Panc1 (cell line): ENCODE results near the gene MS4A7. TPM values are rescaled to one million over a fixed set of nuclear protein-coding genes. Genes with fewer than 3 reads are reported as not detected.

ENCODE experiments used
- ATAC-seq: fragments of 200-7000 bp; cut with Tn5 transposase; 2 replicates; pipeline ENCODE4 v1.9.1; 2020; ENCODE audit warnings: mild to moderate bottlenecking, moderate library complexity
- Bru-seq: library from RNA; stranded (reverse); fragments of 400-500 nt; gene quantifications from one replicate; lab custom pipeline; 2021; lab: Mats Ljungman, UMichigan
- BruChase-seq, 2 experiments: library from RNA; stranded (reverse); fragments of 400-500 nt; gene quantifications; one replicate each; lab custom pipeline; 2021; lab: Mats Ljungman, UMichigan
- BruUV-seq: library from RNA; stranded (reverse); fragments of 400-500 nt; replicated peaks from 2 replicates; lab custom pipeline; 2021; lab: Mats Ljungman, UMichigan
- CTCF ChIA-PET: fragments of 300-600 bp; sonication (Branson Sonifier 250); formaldehyde crosslinking; loops from one replicate; lab custom pipeline; 2022; ENCODE audit warnings: antibody characterized with exemption; lab: Charles Lee
- POLR2A ChIA-PET: fragments of 300-600 bp; sonication (Branson Sonifier 250); formaldehyde crosslinking; loops from one replicate; lab custom pipeline; 2022; ENCODE audit warnings: antibody characterized with exemption; lab: Charles Lee
- DNase-seq: peaks from one replicate; pipeline ENCODE4 v3.0.0-alpha.2; 2010; ENCODE audit warnings: low read depth, low spot score
- H3K27ac ChIP-seq: 2 replicates; pipeline ENCODE4 v1.5.1; 2011; ENCODE audit warnings: mild to moderate bottlenecking, low read length, inconsistent platforms
- H3K27me3 ChIP-seq: fragments of 200-500 bp; sonication (Bioruptor generic); 2 replicates; pipeline ENCODE4 v1.6.0; 2014; ENCODE audit warnings: low read length, inconsistent platforms; ENCODE audit not compliant: control insufficient read depth, insufficient read depth
- H3K36me3 ChIP-seq: fragments of 200-500 bp; sonication (Bioruptor generic); 2 replicates; pipeline ENCODE4 v1.5.1; 2014; ENCODE audit warnings: inconsistent platforms, mild to moderate bottlenecking, low read length, moderate library complexity; ENCODE audit not compliant: control insufficient read depth, insufficient read depth
- H3K4me1 ChIP-seq: 2 replicates; pipeline ENCODE4 v1.5.1; 2011; ENCODE audit warnings: inconsistent platforms, mild to moderate bottlenecking, low read length, moderate library complexity; ENCODE audit not compliant: control insufficient read depth, insufficient read depth
- H3K4me3 ChIP-seq, 2 experiments: 2 replicates each; pipeline ENCODE4 v1.5.1; 2011 to 2012; ENCODE audit warnings: low read depth in 2 of 2, low read length in 2 of 2, mild to moderate bottlenecking in 2 of 2, inconsistent platforms in 1 of 2, moderate library complexity in 1 of 2
- H3K9me3 ChIP-seq: fragments of 200-500 bp; sonication (Bioruptor generic); 2 replicates; pipeline ENCODE4 v1.5.1; 2014; ENCODE audit warnings: low read depth, mild to moderate bottlenecking, inconsistent platforms, low read length, moderate library complexity; ENCODE audit not compliant: control insufficient read depth, insufficient read depth
- POLR2AphosphoS5 ChIP-seq: IDR thresholded peaks from 2 replicates; pipeline ENCODE4 v1.6.1; 2012; ENCODE audit warnings: mild to moderate bottlenecking, low read depth, low read length, moderate library complexity
- SIN3A ChIP-seq: IDR thresholded peaks from 2 replicates; pipeline ENCODE4 v1.6.1; 2012; ENCODE audit warnings: low read depth, mild to moderate bottlenecking, low read length, moderate library complexity, borderline replicate concordance; ENCODE audit not compliant: insufficient read depth
- TCF7L2 ChIP-seq: IDR thresholded peaks from 2 replicates; pipeline ENCODE4 v1.6.1; 2011; ENCODE audit warnings: mild to moderate bottlenecking, low read depth, low read length, inconsistent platforms
- in situ Hi-C: cut with HindIII; loops from 2 replicates; pipeline ENCODE4 v1.10.0; 2016; ENCODE audit warnings: low sequenced_read_pairs, low pct_unique_long_range_greater_than_20kb
- intact Hi-C: fragments of 100-400 bp; cut with micrococcal nuclease; formaldehyde crosslinking; loops from one replicate; pipeline ENCODE4 v1.10.0; 2022; ENCODE audit not compliant: unreplicated experiment
- long read RNA-seq: library from polyadenylated mRNA; unstranded; transcript quantifications from one replicate; pipeline ENCODE4 v2.0.0, GENCODE V29; 2021; ENCODE audit not compliant: unreplicated experiment
- polyA plus RNA-seq: library from polyadenylated mRNA; unstranded; fragments of >200 nt; gene quantifications from one replicate; pipeline ENCODE4 v1.2.1, GENCODE V29; 2012; ENCODE audit warnings: missing spikeins; ENCODE audit not compliant: insufficient read length
- total RNA-seq: library from RNA; stranded (reverse); gene quantifications from one replicate; pipeline ENCODE4 v1.2.1, GENCODE V29; 2021; ENCODE audit not compliant: unreplicated experiment
- TF ChIP-seq, protein P1 (sequence below): fragments of 450-650 bp; IDR thresholded peaks from 2 replicates; pipeline ENCODE4 v1.5.1; 2017; ENCODE audit warnings: mild to moderate bottlenecking
- TF ChIP-seq, protein P2 (sequence below), 2 experiments: IDR thresholded peaks; 2 replicates each; pipeline ENCODE4 v1.6.1; 2011 to 2012; ENCODE audit warnings: low read depth in 2 of 2, control low read depth in 1 of 2, low read length in 1 of 2, mild to moderate bottlenecking in 1 of 2, moderate library complexity in 1 of 2; ENCODE audit not compliant: insufficient read depth in 1 of 2

The MS4A7 gene
- total RNA-seq = 0.23 TPM
- polyA plus RNA-seq = not detected
- percentile 6 among the genes with signal in this experiment for Bru-seq, nascent RNA
- percentile 19 among the genes with signal in this experiment for BruChase-seq, experiment 1, labeled RNA remaining after a 2-hour chase
- BruChase-seq, experiment 2, labeled RNA remaining after a 6-hour chase = percentile 24 among the genes with signal in this experiment
- long read RNA-seq = 0 reads

GRCh38 chr11:60378354-60378753, at the start of gene MS4A7:
TSS of gene MS4A7 (plus strand) at chr11:60378532. CDS start at chr11:60383142, 4,610 bp downstream.
- in situ Hi-C loops (no loop called here), intact Hi-C loops (no loop called here)
- ChIA-PET CTCF (no interaction called here), POLR2A (no interaction called here)
- no peak within 1 kb of the TSS for H3K4me3 ChIP-seq
- ATAC-seq = no peak
- no peaks in the 10 kb centered on the region for H3K4me1 ChIP-seq
- peak within 1 kb of the TSS; percentile 29; the same call in 1 of the 2 replicates for H3K27ac ChIP-seq
- no peaks in the 10 kb centered on the region for H3K36me3 ChIP-seq
- H3K9me3 ChIP-seq = no peaks in the 10 kb centered on the region
- DNase-seq = no peak
- BruUV-seq = no TSS peak
- no peak for TF ChIP-seq TCF7L2
- TF ChIP-seq, protein P1, sequence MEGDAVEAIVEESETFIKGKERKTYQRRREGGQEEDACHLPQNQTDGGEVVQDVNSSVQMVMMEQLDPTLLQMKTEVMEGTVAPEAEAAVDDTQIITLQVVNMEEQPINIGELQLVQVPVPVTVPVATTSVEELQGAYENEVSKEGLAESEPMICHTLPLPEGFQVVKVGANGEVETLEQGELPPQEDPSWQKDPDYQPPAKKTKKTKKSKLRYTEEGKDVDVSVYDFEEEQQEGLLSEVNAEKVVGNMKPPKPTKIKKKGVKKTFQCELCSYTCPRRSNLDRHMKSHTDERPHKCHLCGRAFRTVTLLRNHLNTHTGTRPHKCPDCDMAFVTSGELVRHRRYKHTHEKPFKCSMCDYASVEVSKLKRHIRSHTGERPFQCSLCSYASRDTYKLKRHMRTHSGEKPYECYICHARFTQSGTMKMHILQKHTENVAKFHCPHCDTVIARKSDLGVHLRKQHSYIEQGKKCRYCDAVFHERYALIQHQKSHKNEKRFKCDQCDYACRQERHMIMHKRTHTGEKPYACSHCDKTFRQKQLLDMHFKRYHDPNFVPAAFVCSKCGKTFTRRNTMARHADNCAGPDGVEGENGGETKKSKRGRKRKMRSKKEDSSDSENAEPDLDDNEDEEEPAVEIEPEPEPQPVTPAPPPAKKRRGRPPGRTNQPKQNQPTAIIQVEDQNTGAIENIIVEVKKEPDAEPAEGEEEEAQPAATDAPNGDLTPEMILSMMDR = no peak
- TF ChIP-seq, protein P2, sequence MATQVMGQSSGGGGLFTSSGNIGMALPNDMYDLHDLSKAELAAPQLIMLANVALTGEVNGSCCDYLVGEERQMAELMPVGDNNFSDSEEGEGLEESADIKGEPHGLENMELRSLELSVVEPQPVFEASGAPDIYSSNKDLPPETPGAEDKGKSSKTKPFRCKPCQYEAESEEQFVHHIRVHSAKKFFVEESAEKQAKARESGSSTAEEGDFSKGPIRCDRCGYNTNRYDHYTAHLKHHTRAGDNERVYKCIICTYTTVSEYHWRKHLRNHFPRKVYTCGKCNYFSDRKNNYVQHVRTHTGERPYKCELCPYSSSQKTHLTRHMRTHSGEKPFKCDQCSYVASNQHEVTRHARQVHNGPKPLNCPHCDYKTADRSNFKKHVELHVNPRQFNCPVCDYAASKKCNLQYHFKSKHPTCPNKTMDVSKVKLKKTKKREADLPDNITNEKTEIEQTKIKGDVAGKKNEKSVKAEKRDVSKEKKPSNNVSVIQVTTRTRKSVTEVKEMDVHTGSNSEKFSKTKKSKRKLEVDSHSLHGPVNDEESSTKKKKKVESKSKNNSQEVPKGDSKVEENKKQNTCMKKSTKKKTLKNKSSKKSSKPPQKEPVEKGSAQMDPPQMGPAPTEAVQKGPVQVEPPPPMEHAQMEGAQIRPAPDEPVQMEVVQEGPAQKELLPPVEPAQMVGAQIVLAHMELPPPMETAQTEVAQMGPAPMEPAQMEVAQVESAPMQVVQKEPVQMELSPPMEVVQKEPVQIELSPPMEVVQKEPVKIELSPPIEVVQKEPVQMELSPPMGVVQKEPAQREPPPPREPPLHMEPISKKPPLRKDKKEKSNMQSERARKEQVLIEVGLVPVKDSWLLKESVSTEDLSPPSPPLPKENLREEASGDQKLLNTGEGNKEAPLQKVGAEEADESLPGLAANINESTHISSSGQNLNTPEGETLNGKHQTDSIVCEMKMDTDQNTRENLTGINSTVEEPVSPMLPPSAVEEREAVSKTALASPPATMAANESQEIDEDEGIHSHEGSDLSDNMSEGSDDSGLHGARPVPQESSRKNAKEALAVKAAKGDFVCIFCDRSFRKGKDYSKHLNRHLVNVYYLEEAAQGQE (IDR thresholded peaks at IDR 0.05; ENCODE audit: insufficient read depth in 1 of 2, low read depth in 2 of 2, low read length in 1 of 2) = no peak
- no peak for TF ChIP-seq SIN3A
- no peak for TF ChIP-seq POLR2AphosphoS5
- no peaks in the 10 kb centered on the region for H3K27me3 ChIP-seq

- Histone ChIP-seq H3K9me3 (no peaks in the 10 kb centered on the region), H3K27ac (no peak overlapping the region), H3K36me3 (no peaks in the 10 kb centered on the region), H3K4me3 (no peak overlapping the region), H3K4me1 (no peaks in the 10 kb centered on the region), H3K27me3 (no peaks in the 10 kb centered on the region)
- BruUV-seq = no TSS peak
- TF ChIP-seq, protein P2 (IDR thresholded peaks at IDR 0.05; ENCODE audit: insufficient read depth in 1 of 2, low read depth in 2 of 2, low read length in 1 of 2) = no peak
- TF ChIP-seq, protein P1 = no peak
- TF ChIP-seq TCF7L2 (no peak), POLR2AphosphoS5 (no peak)
- ATAC-seq (no peak), DNase-seq (no peak)
- in situ Hi-C loops = no loop called here
- ChIA-PET CTCF (no interaction called here), POLR2A (no interaction called here)
- intact Hi-C loops = no loop called here
Measured at GRCh38 chr11:60332846-60333245, 45.5 kb upstream of the MS4A7 start.
